AG08395 (cell line): Measurements from ENCODE around the gene GPR180.

ENCODE experiments used
- DNase-seq: peaks from one replicate; pipeline ENCODE4 v3.0.0; 2012; ENCODE audit warnings: mixed read lengths, low spot score

GPR180 gene

DNA sequence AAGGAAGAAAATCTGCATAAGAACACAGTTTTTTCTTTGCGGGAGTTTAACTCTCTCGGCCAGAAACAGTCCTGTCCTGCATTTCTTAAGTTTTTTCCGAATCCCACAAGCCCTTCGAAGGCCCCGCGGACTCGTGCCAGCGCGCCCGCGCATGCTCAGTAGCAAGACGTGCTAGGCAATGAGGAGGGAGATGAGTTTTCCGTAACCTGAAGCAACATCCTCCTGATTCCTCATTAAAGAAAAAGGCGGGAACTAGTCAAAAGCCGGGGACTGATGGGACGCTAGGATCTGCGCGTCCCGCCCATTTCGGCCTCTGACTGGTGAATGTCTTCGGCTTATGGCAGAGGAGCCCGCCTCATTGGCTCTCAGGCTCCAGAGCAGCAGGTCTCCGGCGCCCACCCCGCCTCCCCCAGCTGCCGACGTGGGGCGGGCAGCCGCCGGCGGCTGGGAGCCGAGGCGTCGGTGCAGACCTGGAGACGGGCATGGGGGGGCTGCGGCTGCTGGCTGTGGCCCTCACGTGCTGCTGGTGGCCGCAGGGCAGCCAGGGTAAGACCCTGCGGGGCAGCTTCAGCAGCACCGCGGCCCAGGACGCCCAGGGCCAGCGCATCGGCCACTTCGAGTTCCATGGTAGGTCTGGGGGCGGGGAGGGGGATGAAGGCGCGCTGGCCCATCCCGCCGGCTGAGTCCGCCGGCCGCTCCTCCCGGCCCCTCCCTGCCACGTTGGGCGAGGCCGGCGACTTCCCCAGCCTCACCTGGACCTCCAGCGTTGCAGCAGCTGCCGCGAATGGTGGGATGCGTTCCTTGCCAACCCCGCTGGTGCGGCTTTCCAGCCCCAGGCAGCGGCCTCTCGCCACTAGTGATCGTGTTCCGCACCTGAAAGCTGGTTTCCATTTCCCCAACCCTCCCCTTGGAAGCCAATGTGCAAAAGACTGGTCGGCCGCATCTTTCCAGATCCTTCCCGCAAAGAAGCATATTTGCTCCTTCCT is at the start of gene GPR180:
Gene GPR180 (plus strand): TSS at position 412 of the 986 bp plus-strand sequence. CDS start 71 bp downstream, at position 483.
- peak; percentile 99 for DNase-seq

GRCh38 chr13:94552095-94552494 is 49.6 kb upstream of the GPR180 start:
- DNase-seq = no peak

- no peak for DNase-seq
Observed at GRCh38 chr13:94553766-94554165, 47.9 kb upstream of the GPR180 start.

GRCh38 chr13:94556041-94556440 is 45.6 kb upstream of the GPR180 start:
- DNase-seq = no peak

GRCh38 chr13:94556621-94557020 is 45.0 kb upstream of the GPR180 start:
- no peak for DNase-seq

- DNase-seq = no peak
Observed at GRCh38 chr13:94557684-94558235, 43.9 kb upstream of the GPR180 start.

DNA sequence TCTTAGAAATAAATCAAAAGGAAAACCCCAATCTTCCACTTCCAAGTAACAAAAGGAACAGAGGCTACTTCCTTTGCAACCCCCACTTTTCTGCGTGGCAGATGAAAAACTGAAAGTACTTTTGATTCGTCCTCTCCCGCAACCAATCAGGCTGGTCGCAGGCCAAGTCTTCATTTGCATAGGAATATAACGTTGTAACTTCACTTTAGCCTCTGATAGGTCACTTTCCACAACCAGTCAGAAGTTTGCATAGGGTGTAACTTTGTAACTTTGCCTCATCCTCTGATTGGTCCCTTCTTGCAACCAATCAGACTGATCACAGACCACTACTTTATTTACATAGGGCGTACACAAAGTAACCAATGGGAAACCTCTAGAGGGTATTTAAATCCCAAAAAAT is 42.9 kb upstream of the GPR180 start:
- DNase-seq = no peak

DNA sequence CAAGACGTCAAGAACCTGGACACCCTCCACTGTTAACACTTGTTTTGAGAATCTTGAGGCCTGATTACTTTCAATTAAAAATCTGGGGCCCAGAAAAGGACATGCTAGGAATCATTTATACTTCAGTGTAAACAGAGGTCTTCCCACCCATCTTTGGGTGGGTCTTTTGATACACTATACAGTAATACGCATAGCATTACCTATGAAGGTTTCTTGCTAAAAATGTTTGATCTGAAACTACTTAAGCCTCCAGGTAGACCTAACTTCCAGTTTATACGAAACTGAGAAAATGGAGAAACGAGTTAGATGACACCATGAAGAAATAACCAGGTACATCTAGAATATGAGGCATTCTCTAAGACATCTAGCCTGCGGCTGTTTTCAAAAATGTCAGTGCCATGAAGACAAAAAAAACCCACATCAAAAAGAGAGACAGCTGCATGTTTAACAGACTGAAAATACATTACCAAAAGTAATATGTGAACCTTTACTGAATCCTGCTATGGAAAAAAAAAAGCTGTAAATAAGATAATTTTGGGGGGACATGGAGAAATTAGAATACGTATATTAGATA is 42.3 kb upstream of the GPR180 start:
- DNase-seq = no peak

DNA sequence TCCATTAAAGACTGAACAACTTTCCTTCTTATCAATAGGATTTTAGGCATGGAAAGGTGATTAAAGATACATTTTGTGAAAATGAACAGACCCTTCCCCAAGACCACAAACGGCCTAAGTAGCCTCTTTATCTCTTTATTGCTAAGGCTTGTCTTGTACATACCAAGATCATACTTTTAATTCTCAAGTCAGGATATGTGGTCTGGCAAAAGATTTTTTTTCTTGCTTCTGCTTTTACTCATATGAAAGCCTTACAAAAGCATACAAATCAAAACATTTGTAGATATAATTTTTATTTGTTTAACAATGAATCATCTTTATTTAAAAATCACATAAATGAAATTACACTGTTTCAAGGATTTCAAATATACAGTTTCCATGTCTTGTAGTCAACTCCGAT is 41.5 kb upstream of the GPR180 start:
- no peak for DNase-seq

- no peak for DNase-seq
Observed at GRCh38 chr13:94561126-94561525, 40.5 kb upstream of the GPR180 start.

DNA sequence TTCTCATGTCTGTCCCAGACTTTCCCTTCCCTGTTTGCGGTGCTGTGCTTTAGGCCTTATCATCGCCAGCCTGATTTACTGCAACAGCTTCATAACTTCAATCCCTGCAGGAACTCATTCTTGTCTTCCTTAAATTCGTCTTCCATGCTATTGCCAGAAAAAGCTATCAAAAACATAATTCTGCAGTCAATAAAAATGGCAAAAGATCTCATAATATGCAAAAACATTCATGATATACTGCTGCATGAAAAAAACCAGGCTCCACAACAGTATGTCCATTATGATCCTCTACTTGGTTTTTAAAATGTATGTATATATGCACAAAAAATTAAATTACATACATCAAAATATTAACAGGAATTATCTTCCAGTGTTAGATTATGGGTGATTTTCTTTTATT is 34.1 kb upstream of the GPR180 start:
- no peak for DNase-seq

GRCh38 chr13:94568443-94568842 is 33.2 kb upstream of the GPR180 start:
- DNase-seq = no peak

DNA sequence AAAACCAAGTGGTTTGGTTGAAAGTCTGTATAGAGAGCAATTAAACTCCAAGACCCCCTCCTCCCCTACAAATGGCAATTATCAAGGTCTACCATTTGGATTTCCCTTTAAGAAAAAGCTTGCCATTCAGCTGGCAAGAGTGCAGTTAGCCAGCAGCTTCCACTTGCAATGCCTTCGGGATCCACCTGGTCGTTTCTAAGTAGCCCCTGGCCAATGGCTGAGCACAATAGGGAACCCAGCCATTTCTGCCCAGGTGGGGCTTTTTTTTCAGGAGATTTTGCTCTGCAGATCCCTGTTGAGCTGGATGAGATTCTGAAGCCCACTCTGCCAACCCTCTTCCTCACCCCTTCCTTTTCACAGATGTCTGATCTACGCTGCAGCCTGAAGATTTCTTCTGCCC is 32.0 kb upstream of the GPR180 start:
- DNase-seq = no peak

GRCh38 chr13:94579063-94579462 is 22.6 kb upstream of the GPR180 start:
- DNase-seq = no peak

DNA sequence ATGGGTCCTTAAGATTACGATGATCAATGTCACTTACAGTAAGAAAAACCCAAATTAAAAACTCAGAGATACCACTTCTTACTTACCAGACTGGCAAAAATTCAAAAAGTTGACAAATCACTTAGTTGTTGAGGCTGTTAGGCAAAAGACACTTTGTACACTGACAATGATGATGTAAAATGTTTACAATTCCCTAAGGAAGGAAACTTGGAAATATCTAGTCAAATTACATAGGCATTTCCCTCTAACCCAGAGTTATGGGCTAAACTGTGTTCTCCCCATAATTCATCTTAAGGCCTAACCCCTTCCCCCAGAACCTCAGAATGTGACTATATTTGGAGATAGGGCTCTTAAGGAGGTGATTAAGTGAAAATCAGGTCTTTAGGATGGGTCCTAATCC is 17.7 kb upstream of the GPR180 start:
- no peak for DNase-seq

GRCh38 chr13:94585543-94586101 is 16.0 kb upstream of the GPR180 start:
- DNase-seq = no peak

- DNase-seq = no peak
Observed at GRCh38 chr13:94586371-94586770, 15.3 kb upstream of the GPR180 start.

DNA sequence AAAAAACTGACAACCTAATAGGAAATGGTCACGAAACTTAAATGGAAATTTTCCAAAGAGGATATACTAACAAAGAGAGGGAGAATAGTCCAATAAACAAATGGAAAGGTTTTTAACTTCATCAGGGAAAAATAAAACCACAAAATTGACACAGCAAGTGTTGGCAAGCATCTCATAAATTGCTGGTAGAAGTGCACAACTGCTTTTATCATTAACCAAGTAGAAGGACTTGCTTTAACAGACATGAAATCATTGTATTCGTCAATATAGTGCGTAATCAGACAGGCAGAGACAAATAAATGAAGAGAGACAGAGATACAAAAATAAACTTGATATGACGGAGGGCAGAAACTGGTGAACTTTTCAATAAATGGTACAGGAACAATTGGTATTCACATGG is 13.1 kb upstream of the GPR180 start:
- no peak for DNase-seq

DNA sequence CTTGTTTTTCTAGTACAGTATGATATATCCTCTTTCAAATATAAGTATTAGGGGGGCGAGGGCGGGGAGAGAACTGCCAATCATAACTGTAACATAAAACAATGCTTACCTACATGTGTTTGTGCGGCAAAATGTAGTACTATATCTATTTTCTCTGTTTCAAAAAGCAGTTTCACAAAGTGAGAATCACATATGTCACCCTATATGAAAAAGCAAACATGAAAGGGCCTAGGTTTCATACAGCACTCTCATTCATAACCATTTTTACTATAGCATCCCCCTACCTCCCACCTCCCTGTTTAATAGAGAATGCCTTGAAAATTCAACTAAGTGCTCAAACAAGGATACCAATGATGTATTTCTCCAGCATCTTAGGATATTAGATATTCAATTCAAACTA is 10.9 kb upstream of the GPR180 start:
- no peak for DNase-seq

DNA sequence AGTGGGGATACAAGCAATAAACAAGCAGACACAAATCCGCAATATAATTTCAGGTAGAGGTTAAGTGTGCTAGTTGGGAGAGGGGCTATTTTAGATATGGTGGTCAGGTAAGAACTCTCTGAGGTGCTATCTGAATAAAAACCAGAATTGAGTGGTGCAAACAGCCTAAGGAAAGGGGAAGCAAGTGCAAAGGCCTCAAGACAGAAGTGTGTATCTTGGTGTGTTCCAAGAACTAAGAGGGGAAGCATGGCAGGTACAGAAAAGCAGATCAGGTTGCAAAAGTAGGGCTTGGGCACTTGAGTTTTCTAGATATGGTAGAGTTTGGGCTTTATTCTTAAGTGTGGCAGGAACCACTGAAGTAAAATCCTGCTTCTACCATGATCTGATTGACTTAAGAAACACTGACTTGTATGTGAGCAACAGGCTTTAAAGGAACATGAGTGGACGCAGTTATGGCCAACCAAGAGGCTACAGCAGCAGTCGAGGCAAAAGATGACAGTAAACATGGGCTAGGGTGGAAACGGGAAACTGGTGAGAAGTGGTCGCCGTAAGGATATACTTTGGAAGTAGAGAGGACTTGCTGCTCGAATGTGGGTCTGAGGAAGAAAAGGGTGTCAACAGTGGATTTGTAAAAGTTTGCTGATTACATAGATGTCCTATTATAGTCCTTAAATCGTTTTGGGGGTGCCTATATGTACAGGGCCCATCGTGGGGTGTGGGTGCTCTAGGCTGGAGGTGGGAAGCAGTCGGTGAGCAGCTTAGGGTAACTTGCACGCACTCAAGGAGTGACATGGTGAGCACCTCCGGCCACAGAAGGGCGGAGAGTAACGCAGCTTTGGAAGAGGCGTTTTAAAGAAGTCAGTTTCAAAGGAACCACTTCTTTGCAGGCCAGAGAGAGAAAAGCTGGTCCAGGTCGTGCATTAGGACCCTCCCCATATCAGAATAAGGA is 6.4 kb upstream of the GPR180 start:
- DNase-seq = peak; percentile 19

DNA sequence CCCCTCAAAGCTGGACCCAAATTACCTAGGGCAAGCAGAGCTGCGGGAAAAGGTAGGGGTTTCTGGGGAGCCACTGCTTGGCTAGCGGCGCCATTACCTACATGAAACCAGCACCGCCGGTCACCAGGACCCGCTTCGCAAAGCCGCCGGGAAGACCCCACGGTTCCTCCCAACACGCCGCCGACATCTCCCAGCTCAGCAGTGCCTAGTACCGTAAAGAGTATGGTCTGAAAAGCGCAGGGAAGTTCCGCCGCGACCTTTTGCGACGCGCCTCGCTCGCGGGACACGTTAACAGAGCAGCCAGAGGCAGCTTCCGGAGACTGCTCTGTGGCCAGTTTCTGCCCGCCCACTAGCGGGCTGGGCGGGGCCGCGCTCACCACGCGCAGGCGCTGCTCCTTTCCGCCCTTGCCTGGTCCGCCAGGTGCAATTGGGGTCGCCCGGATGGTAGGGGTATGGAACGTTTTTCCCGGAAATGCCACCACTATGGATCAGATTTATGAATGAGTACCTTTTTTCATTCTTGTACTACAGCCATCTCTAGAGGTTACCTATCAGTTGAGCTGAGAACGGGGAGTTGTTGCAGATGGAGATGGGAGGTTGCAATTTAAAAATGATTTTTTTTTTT is 5.6 kb upstream of the GPR180 start, which contains the start of gene TGDS:
Gene TGDS (minus strand): TSS at position 203 of the 625 bp plus-strand sequence. CDS start 16 bp downstream, at position 187.
- DNase-seq = peak; percentile 93
